ENCODE measurements around the gene GPX3. TPM values are rescaled to one million over a fixed set of nuclear protein-coding genes. Genes with fewer than 3 reads are reported as not detected.

The GPX3 gene
- total and polyA plus RNA-seq, 9 of the 15 experiments (the other 6 are each of a cell fraction or from before 2014, with no cell fraction given) = 0.25 to 0.86 TPM; not detected in 7

GRCh38 chr5:151021746-151022145 lies 1.4 kb downstream of the GPX3 start:
- Histone ChIP-seq H3K9me1 (ENCODE audit: control insufficient read depth, insufficient read depth, low read length) (no peaks in the 10 kb centered on the region), H3K27ac (ENCODE audit: extremely low read depth, low read depth, low read length) (peak overlapping the region; percentile 78; the same call in 1 of the 3 replicates), H2AFZ (ENCODE audit: low read depth, low read length) (no peak overlapping the region), H3K36me3 (ENCODE audit: control insufficient read depth, insufficient read depth, low read length) (no peaks in the 10 kb centered on the region; the same call in 2 of the 3 replicates), H3K27me3 (ENCODE audit: control insufficient read depth in 2 of 2, insufficient read depth in 2 of 2, low read length in 2 of 2) (no peaks in the 10 kb centered on the region), H3K4me1 (replicated peaks in 1 of 2; ENCODE audit: control insufficient read depth in 2 of 2, insufficient read depth in 2 of 2, low read length in 2 of 2) (peaks cover 36 to 51% of the 10 kb centered on the region in 2 experiments), H3K4me2 (ENCODE audit: insufficient read depth, low read length) (no peak overlapping the region), H3K9ac (ENCODE audit: insufficient read depth in 1 of 2, low read depth in 2 of 2, low read length in 2 of 2) (no peak overlapping the region), H3K9me3 (replicated peaks; ENCODE audit: control insufficient read depth, insufficient read depth, low read depth, low read length) (no peaks in the 10 kb centered on the region), H4K20me1 (replicated peaks; ENCODE audit: control insufficient read depth, insufficient read depth, low read length) (no peaks in the 10 kb centered on the region), H3K4me3 (no peak overlapping the region), H3K79me2 (ENCODE audit: control insufficient read depth, insufficient read depth, low read length) (no peaks in the 10 kb centered on the region)
- POLR2A ChIA-PET = interaction anchor here (1.0 kb wide), 1 partner anchor 11 kb away, joined by 3 read pairs; no protein-coding TSS in a partner anchor
- TF ChIP-seq ZNF175 (CRISPR knock-in tag; IDR thresholded peaks at IDR 0.05; ENCODE audit: low read depth) (no peak), HOXB6 (CRISPR knock-in tag; IDR thresholded peaks at IDR 0.05; ENCODE audit: borderline replicate concordance) (no peak), KAT8 (IDR thresholded peaks at IDR 0.05; ENCODE audit: low read depth) (no peak), ZKSCAN3 (CRISPR knock-in tag; IDR thresholded peaks at IDR 0.05) (no peak), SMARCB1 (IDR thresholded peaks at IDR 0.05; ENCODE audit: insufficient read length, low read depth) (no peak), RB1 (IDR thresholded peaks at IDR 0.05; ENCODE audit: low read depth) (no peak), TAL1 (IDR thresholded peaks at IDR 0.05) (no peak), SMARCA5 (IDR thresholded peaks at IDR 0.05) (no peak), SRF (CRISPR knock-in tag; IDR thresholded peaks at IDR 0.05) (no peak), ETS2 (tag; IDR thresholded peaks at IDR 0.05; ENCODE audit: borderline replicate concordance, poor library complexity, severe bottlenecking) (no peak), DNMT1 (IDR thresholded peaks at IDR 0.05) (no peak), BCL6 (CRISPR knock-in tag; IDR thresholded peaks at IDR 0.05) (no peak), HSF4 (CRISPR knock-in tag; IDR thresholded peaks at IDR 0.05; ENCODE audit: borderline replicate concordance) (no peak), ZNF354B (CRISPR knock-in tag; IDR thresholded peaks at IDR 0.05) (no peak), SMAD3 (CRISPR knock-in tag; conservative IDR thresholded peaks at IDR 0.05) (no peak), ZBTB5 (IDR thresholded peaks at IDR 0.05) (no peak)
- CTCF ChIA-PET (ENCODE audit: low intra/inter-chr PET ratio) = no interaction called here
- DNase-seq (ENCODE audit: extremely low read depth in 1 of 4, low spot score in 3 of 4) (no peak), FAIRE-seq (no peak), ATAC-seq (no peak)
- in situ Hi-C loops (cut with MboI) = no loop called here
- intact Hi-C loops (cut with micrococcal nuclease) = no loop called here
- 93% methylated on average over 6 of the region's 6 CpGs for WGBS (ENCODE audit: insufficient coverage, low coverage, missing lambda C conversion rate)
- BruUV-seq (replicated peaks) = no TSS peak

Data from K562 (cell line).